NCI-H774 (cell line): ENCODE data around the gene CNOT6L.
A peak's percentile ranks its signal among the peaks of the same experiment; 100 is the strongest.

ENCODE experiments used
- DNase-seq: peaks from one replicate; lab custom pipeline; 2025; lab: John Stamatoyannopoulos, UW

CNOT6L gene

DNA sequence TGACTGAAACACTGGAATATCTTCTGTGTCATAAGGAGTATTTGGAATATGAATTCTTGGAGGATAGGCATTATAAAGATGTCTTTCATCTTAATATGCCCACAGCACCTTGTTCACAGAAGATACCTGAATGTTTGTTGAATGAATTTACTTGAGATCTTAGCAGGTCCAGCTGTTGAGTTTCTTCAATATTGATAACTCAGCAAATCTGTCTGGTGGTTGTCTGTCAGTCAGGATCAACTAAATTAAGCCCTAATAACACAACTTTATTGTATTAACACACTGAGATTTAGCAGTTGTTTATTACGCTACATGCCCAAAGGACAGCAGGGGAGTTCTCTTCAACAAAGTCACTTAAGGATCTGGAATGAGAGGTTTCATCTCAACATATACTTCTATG lies 106.5 kb downstream of the CNOT6L start:
- no peak for DNase-seq

- no peak for DNase-seq
Observed at GRCh38 chr4:77711469-77711868, 107.7 kb downstream of the CNOT6L start.

DNA sequence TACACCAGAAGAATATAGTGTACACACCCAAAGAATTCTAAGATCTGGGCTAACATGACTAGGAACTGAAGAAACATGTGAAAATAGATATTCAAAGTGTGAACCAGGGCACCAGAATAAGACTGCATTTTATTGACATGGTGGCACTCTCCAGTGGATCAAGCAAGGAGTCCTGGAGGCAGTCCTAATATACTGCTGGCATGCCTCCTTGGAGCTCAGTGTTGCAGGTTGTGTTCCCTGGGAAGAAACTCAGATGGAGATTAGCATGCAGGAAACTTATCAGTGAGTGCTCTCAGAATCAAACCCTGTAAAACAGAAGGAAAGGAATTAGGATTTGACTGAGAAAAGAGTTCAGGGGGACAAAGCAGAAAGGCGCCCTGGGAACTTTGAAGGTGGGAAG lies 108.5 kb downstream of the CNOT6L start:
- no peak for DNase-seq

DNA sequence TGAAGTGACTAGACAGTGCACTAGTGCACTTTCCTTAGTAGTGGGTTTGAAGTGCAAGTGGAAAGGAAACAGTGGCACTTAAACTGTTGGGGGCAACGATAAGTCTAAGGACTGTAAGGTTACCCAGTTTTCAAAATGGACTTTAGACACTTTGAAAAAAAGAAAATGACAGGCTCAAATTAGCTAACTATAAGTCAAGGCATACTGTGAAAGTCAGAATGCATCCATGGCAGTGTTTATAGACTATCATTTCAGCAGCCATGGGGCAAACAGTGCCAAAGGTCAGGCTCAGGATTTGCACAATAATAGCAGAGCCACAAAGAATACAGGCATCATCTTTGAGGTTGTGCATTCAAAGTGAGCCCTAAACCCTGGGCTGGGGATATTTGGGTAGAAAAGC lies 109.1 kb downstream of the CNOT6L start:
- no peak for DNase-seq

GRCh38 chr4:77706717-77707116 lies 112.5 kb downstream of the CNOT6L start:
- no peak for DNase-seq

GRCh38 chr4:77703666-77704065 lies 115.5 kb downstream of the CNOT6L start:
- no peak for DNase-seq

GRCh38 chr4:77701121-77701520 lies 118.0 kb downstream of the CNOT6L start:
- no peak for DNase-seq

- peak; percentile 9 for DNase-seq
Observed at GRCh38 chr4:77699731-77700210, 119.4 kb downstream of the CNOT6L start.

- DNase-seq = peak; percentile 18
Observed at GRCh38 chr4:77697860-77698590, 121.1 kb downstream of the CNOT6L start.

GRCh38 chr4:77695774-77696173 lies 123.4 kb downstream of the CNOT6L start:
- DNase-seq = no peak

DNA sequence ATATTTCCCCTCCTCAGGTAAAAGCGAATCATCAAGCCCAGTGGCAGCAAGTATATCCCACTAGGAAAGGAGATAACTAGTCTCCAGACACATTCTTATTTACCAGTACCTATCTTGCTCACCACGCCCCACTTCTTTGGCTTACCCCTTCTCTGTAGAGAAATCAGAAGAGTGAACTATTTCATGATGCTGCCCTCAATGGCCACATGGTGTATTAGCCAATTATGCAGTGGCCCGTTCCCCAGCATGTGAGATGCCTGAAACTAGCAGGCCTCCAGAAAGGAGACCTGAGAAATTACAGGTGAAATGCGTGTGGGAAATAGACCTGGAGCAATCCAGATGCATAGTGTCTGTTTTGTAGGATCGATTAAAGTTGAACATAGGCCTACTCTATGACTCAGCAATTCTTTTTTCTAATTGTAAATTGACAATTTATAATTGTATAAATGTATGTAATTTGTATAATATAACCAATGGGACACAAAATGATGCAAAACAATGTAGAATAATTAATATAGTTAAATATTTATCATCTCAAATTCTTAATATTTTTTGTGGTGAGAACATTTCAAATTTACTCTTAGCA lies 126.2 kb downstream of the CNOT6L start:
- DNase-seq = no peak

GRCh38 chr4:77681792-77682191 lies 137.4 kb downstream of the CNOT6L start:
- no peak for DNase-seq

DNA sequence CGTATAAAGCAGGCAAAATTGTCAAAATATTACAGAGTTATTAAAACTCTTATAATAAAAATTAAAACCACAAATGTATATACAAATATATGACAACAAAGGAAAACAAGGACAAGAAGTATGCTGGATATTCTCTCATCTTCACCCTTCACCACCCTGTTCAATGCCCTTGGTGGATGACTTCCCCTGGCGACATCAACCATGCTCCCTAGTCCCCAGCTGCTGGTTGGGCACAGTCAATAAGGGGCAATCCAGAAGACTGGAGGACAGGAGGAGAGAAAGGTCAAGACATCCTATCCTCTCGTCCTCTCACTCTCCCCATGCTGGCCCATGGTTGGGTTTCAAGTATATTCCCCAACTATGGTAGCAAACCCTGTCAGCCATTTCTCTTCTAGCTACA lies 142.3 kb downstream of the CNOT6L start:
- no peak for DNase-seq

DNA sequence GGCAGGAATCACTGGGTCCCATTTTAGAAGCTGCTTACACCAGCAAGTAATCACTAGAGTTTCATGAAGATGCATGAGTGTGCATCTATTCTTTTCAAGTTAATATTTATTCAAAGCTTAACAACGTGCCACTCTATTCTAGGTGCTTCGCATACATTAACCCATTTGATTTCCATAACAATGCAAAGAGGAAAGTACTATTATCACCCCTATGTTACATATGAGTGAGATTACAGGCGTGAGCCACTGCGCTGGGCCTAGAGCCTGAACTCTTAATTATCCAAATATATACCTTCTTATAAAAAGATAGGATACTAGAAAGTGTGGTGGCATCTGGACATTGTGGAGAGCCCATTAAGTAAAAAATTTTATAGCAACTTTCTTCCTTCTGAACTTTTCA lies 148.1 kb downstream of the CNOT6L start:
- DNase-seq = no peak

GRCh38 chr4:77669946-77670590 lies 149.1 kb downstream of the CNOT6L start:
- peak; percentile 84 for DNase-seq

DNA sequence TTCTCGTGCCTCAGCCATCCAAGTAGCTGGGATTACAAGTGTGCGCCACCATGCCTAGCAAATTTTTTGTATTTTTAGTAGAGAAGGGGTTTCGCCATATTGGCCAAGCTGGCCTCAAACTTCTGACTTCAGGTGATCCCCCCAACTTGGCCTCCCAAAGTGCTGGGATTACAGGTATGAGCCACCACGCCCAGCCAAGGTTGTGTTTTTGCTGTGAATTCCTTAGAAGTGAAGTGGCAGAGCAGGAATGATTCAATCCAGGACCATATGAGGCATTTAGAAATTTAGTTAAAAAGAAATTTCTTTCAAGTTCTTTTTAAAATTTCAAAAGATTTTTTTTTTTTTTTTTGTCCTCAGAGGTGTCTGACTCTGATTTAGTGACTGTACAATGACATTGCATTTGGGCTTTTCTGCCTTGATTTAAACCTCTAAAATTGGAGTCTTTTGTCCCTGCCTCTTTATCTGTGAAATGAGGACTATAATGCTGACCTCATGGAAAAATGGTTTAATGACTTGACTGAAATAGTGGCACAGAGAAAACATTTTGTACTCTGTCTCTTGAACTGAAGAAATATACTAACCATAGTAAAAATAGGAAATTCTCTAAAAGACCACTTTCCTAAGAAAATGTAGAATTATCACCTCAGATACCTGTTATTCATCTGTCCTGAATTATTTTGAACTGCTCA lies 153.6 kb downstream of the CNOT6L start:
- DNase-seq = no peak
